Measurements from ENCODE around the gene ASTN2.

- TF ChIP-seq SIN3A (IDR thresholded peaks at IDR 0.05; ENCODE audit: borderline replicate concordance, insufficient read depth, low read length) (no peak), TAF1 (IDR thresholded peaks at IDR 0.05; ENCODE audit: borderline replicate concordance, insufficient read depth, low read length) (no peak), REST (IDR thresholded peaks at IDR 0.05; ENCODE audit: insufficient read depth in 1 of 2, low read depth in 2 of 2, low read length in 2 of 2) (no peak)
Observed at GRCh38 chr9:116939161-116939560, 475.7 kb downstream of the ASTN2 start.

All from PFSK-1 (cell line).